Omental fat pad (tissue), 4 donors: ENCODE results near the gene CRTC3. TPM values are rescaled to one million over a fixed set of nuclear protein-coding genes. Genes with fewer than 3 reads are reported as not detected.

ENCODE experiments used
- ATAC-seq: fragments of 150-250 bp; one replicate; pipeline ENCODE4 v1.9.1; 2016; ENCODE audit warnings: mild to moderate bottlenecking, moderate library complexity; ENCODE audit not compliant: low FRiP score
- DNase-seq: peaks from one replicate; pipeline ENCODE4 v3.0.0-alpha.2; 2019; ENCODE audit warnings: low spot score
- CTCF ChIP-seq, 3 donors: fragments of 450-650 bp; IDR thresholded peaks; one replicate each; pipeline ENCODE4 v1.5.1; 2016 to 2017; ENCODE audit warnings: antibody characterized with exemption in 3 of 3, mild to moderate bottlenecking in 3 of 3, moderate library complexity in 2 of 3
- total RNA-seq, 4 donors: library from RNA; depleted of rRNA; stranded (reverse); fragments of >200 nt; gene quantifications; one replicate each; pipeline ENCODE4 v1.1.0, GENCODE V29; 2016

CRTC3 gene
- total RNA-seq, 4 donors from 2014 or later, result 31.5 to 52.8 (median 44.3) TPM

GRCh38 chr15:90582553-90582952 is 52.8 kb downstream of the CRTC3 start:
- no peak for TF ChIP-seq CTCF (IDR thresholded peaks at IDR 0.05)
- DNase-seq (no peak), ATAC-seq (no peak)

GRCh38 chr15:90583471-90584252 is 53.9 kb downstream of the CRTC3 start:
- ATAC-seq (no peak), DNase-seq (no peak)
- TF ChIP-seq CTCF (IDR thresholded peaks at IDR 0.05), result no peak

GRCh38 chr15:90584841-90585240 is 55.1 kb downstream of the CRTC3 start:
- TF ChIP-seq CTCF (IDR thresholded peaks at IDR 0.05), result no peak
- DNase-seq (no peak), ATAC-seq (no peak)

- ATAC-seq (peak; percentile 36), DNase-seq (no peak)
- TF ChIP-seq CTCF (IDR thresholded peaks at IDR 0.05), result no peak
Observed at GRCh38 chr15:90585863-90586262, 56.1 kb downstream of the CRTC3 start.

GRCh38 chr15:90586948-90587347 is 57.2 kb downstream of the CRTC3 start:
- TF ChIP-seq CTCF (IDR thresholded peaks at IDR 0.05), result no peak
- ATAC-seq (no peak), DNase-seq (no peak)

- DNase-seq, result no peak
- ATAC-seq, result no peak
- TF ChIP-seq CTCF (IDR thresholded peaks at IDR 0.05), result no peak
Observed at GRCh38 chr15:90588427-90588826, 58.7 kb downstream of the CRTC3 start.

GRCh38 chr15:90591524-90591923 is 61.8 kb downstream of the CRTC3 start:
- DNase-seq (no peak), ATAC-seq (no peak)
- TF ChIP-seq CTCF (IDR thresholded peaks at IDR 0.05), result no peak
